ENCODE data around the gene TBC1D5.
"Not testable (repeated sequence)": the region's sequence is repeated elsewhere in the genome, so short reads cannot be mapped to it uniquely, and the experiment has no call there.

TBC1D5 gene

GRCh38 chr3:17505856-17506255 is 236.6 kb downstream of the TBC1D5 start:
- no peak for TF ChIP-seq CTCF (IDR thresholded peaks at IDR 0.05; ENCODE audit: extremely low read depth, insufficient read depth, missing control alignments)
- no peak for DNase-seq (ENCODE audit: low spot score)
- in situ Hi-C loops (cut with MboI; ENCODE audit: low pct_unique_long_range_greater_than_20kb, low sequenced_read_pairs, unreplicated experiment): no loop called here

- DNase-seq (ENCODE audit: low spot score): no peak
- in situ Hi-C loops (cut with MboI; ENCODE audit: low pct_unique_long_range_greater_than_20kb, low sequenced_read_pairs, unreplicated experiment): no loop called here
- no peak for TF ChIP-seq CTCF (IDR thresholded peaks at IDR 0.05; ENCODE audit: extremely low read depth, insufficient read depth, missing control alignments)
Measured at GRCh38 chr3:17501745-17502144, 240.7 kb downstream of the TBC1D5 start.

- in situ Hi-C loops (cut with MboI; ENCODE audit: low pct_unique_long_range_greater_than_20kb, low sequenced_read_pairs, unreplicated experiment): no loop called here
- no peak for DNase-seq (ENCODE audit: low spot score)
- no peak for TF ChIP-seq CTCF (IDR thresholded peaks at IDR 0.05; ENCODE audit: extremely low read depth, insufficient read depth, missing control alignments)
Measured at GRCh38 chr3:17500618-17501017, 241.8 kb downstream of the TBC1D5 start.

GRCh38 chr3:17494117-17494809 is 248.2 kb downstream of the TBC1D5 start:
- in situ Hi-C loops (cut with MboI; ENCODE audit: low pct_unique_long_range_greater_than_20kb, low sequenced_read_pairs, unreplicated experiment): no loop called here
- no peak for TF ChIP-seq CTCF (IDR thresholded peaks at IDR 0.05; ENCODE audit: extremely low read depth, insufficient read depth, missing control alignments)

GRCh38 chr3:17491601-17492000 is 250.8 kb downstream of the TBC1D5 start:
- in situ Hi-C loops (cut with MboI; ENCODE audit: low pct_unique_long_range_greater_than_20kb, low sequenced_read_pairs, unreplicated experiment): no loop called here
- TF ChIP-seq CTCF (IDR thresholded peaks at IDR 0.05; ENCODE audit: extremely low read depth, insufficient read depth, missing control alignments): no peak
- DNase-seq (ENCODE audit: low spot score): no peak

More at GRCh38 chr3:17494117-17494809, 248.2 kb downstream of the TBC1D5 start:
- DNase-seq (ENCODE audit: low spot score): no peak

- in situ Hi-C loops (cut with MboI; ENCODE audit: low pct_unique_long_range_greater_than_20kb, low sequenced_read_pairs, unreplicated experiment); DNase-seq (ENCODE audit: low spot score): not testable (repeated sequence)
Measured at GRCh38 chr3:17491190-17491589, 251.2 kb downstream of the TBC1D5 start.

GRCh38 chr3:17489139-17489538 is 253.3 kb downstream of the TBC1D5 start:
- TF ChIP-seq CTCF (IDR thresholded peaks at IDR 0.05; ENCODE audit: extremely low read depth, insufficient read depth, missing control alignments): no peak
- no peak for DNase-seq (ENCODE audit: low spot score)
- in situ Hi-C loops (cut with MboI; ENCODE audit: low pct_unique_long_range_greater_than_20kb, low sequenced_read_pairs, unreplicated experiment): no loop called here

Measured in GM13977 (cell line).